ENCODE results near the gene ADCK1. TPM values are rescaled to one million over a fixed set of nuclear protein-coding genes. Genes with fewer than 3 reads are reported as not detected.
A peak's percentile ranks its signal among the peaks of the same experiment; 100 is the strongest.

The ADCK1 gene
- total and polyA plus RNA-seq, 2 experiments from 2014 or later = 6.7 to 11.2 TPM

GRCh38 chr14:77861201-77861600, 61.3 kb downstream of the ADCK1 start (continued):
- TF ChIP-seq ZNF462 (CRISPR knock-in tag; IDR thresholded peaks at IDR 0.05) = no peak
- no peak for TF ChIP-seq ZNF114 (CRISPR knock-in tag; IDR thresholded peaks at IDR 0.05)
- no peak for TF ChIP-seq ETS1 (IDR thresholded peaks at IDR 0.05)

GRCh38 chr14:77862154-77862786, 62.4 kb downstream of the ADCK1 start:
- no peak overlapping the region for H3K27ac ChIP-seq (ENCODE audit: low read depth)
- peaks cover 4% of the 10 kb centered on the region for H3K27me3 Mint-ChIP-seq (ENCODE audit: insufficient read depth, low read depth, poor library complexity)

More at GRCh38 chr14:77862154-77862786, 62.4 kb downstream of the ADCK1 start:
- Histone ChIP-seq H2AFZ (no peak overlapping the region), H3K36me3 (ENCODE audit: insufficient read depth) (no peaks in the 10 kb centered on the region), H3K4me3 (no peak overlapping the region), H3K4me1 (ENCODE audit: insufficient read depth) (no peaks in the 10 kb centered on the region), H3K9me2 (ENCODE audit: insufficient read depth) (no peaks in the 10 kb centered on the region), H3K79me2 (replicated peaks; ENCODE audit: insufficient read depth) (no peaks in the 10 kb centered on the region), H4K20me1 (replicated peaks; ENCODE audit: insufficient read depth) (no peaks in the 10 kb centered on the region), H3K27me3 (ENCODE audit: insufficient read depth) (no peaks in the 10 kb centered on the region), H3K4me2 (no peak overlapping the region), H3F3A (replicated peaks; ENCODE audit: low read depth) (no peaks in the 10 kb centered on the region)
- no peaks in the 10 kb centered on the region for H3K4me1 Mint-ChIP-seq
- peaks cover 4% of the 10 kb centered on the region; the same call in 2 of the 3 replicates for H3K36me3 Mint-ChIP-seq (ENCODE audit: low read depth)
- ATAC-seq (peak; percentile 96), DNase-seq (ENCODE audit: low spot score) (peak; percentile 87)
- H3K4me3 Mint-ChIP-seq = no peak overlapping the region
- H3K27ac Mint-ChIP-seq = no peak overlapping the region; the same call in 1 of the 2 replicates
- H3K9me3 Mint-ChIP-seq = no peaks in the 10 kb centered on the region
- TF ChIP-seq JUNB (IDR thresholded peaks at IDR 0.05; ENCODE audit: unreplicated experiment) (no peak), CTCF (conservative IDR thresholded peaks at IDR 0.05; ENCODE audit: low read depth in 2 of 2) (peak; percentile 93 to 96)
